ENCODE measurements around the gene LTA.

LTA gene

DNA sequence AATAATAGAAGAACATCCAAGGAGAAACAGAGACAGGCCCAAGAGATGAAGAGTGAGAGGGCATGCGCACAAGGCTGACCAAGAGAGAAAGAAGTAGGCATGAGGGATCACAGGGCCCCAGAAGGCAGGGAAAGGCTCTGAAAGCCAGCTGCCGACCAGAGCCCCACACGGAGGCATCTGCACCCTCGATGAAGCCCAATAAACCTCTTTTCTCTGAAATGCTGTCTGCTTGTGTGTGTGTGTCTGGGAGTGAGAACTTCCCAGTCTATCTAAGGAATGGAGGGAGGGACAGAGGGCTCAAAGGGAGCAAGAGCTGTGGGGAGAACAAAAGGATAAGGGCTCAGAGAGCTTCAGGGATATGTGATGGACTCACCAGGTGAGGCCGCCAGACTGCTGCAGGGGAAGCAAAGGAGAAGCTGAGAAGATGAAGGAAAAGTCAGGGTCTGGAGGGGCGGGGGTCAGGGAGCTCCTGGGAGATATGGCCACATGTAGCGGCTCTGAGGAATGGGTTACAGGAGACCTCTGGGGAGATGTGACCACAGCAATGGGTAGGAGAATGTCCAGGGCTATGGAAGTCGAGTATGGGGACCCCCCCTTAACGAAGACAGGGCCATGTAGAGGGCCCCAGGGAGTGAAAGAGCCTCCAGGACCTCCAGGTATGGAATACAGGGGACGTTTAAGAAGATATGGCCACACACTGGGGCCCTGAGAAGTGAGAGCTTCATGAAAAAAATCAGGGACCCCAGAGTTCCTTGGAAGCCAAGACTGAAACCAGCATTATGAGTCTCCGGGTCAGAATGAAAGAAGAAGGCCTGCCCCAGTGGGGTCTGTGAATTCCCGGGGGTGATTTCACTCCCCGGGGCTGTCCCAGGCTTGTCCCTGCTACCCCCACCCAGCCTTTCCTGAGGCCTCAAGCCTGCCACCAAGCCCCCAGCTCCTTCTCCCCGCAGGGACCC, 2.3 kb downstream of the LTA start:
- no peak for DNase-seq

DNA sequence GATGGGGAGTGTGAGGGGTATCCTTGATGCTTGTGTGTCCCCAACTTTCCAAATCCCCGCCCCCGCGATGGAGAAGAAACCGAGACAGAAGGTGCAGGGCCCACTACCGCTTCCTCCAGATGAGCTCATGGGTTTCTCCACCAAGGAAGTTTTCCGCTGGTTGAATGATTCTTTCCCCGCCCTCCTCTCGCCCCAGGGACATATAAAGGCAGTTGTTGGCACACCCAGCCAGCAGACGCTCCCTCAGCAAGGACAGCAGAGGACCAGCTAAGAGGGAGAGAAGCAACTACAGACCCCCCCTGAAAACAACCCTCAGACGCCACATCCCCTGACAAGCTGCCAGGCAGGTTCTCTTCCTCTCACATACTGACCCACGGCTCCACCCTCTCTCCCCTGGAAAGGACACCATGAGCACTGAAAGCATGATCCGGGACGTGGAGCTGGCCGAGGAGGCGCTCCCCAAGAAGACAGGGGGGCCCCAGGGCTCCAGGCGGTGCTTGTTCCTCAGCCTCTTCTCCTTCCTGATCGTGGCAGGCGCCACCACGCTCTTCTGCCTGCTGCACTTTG, 3.3 kb downstream of the LTA start, which contains the start of gene TNF:
TNF (plus strand) TSS at position 231 of the 567 bp plus-strand sequence; CDS start at position 408, 177 bp downstream.
- no peak for DNase-seq

DNA sequence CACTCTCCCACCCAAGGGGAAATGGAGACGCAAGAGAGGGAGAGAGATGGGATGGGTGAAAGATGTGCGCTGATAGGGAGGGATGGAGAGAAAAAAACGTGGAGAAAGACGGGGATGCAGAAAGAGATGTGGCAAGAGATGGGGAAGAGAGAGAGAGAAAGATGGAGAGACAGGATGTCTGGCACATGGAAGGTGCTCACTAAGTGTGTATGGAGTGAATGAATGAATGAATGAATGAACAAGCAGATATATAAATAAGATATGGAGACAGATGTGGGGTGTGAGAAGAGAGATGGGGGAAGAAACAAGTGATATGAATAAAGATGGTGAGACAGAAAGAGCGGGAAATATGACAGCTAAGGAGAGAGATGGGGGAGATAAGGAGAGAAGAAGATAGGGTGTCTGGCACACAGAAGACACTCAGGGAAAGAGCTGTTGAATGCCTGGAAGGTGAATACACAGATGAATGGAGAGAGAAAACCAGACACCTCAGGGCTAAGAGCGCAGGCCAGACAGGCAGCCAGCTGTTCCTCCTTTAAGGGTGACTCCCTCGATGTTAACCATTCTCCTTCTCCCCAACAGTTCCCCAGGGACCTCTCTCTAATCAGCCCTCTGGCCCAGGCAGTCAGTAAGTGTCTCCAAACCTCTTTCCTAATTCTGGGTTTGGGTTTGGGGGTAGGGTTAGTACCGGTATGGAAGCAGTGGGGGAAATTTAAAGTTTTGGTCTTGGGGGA, 4.0 kb downstream of the LTA start:
- no peak for DNase-seq

DNA sequence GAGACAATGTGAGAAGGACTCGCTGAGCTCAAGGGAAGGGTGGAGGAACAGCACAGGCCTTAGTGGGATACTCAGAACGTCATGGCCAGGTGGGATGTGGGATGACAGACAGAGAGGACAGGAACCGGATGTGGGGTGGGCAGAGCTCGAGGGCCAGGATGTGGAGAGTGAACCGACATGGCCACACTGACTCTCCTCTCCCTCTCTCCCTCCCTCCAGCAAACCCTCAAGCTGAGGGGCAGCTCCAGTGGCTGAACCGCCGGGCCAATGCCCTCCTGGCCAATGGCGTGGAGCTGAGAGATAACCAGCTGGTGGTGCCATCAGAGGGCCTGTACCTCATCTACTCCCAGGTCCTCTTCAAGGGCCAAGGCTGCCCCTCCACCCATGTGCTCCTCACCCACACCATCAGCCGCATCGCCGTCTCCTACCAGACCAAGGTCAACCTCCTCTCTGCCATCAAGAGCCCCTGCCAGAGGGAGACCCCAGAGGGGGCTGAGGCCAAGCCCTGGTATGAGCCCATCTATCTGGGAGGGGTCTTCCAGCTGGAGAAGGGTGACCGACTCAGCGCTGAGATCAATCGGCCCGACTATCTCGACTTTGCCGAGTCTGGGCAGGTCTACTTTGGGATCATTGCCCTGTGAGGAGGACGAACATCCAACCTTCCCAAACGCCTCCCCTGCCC, 4.9 kb downstream of the LTA start:
- no peak for DNase-seq

DNA sequence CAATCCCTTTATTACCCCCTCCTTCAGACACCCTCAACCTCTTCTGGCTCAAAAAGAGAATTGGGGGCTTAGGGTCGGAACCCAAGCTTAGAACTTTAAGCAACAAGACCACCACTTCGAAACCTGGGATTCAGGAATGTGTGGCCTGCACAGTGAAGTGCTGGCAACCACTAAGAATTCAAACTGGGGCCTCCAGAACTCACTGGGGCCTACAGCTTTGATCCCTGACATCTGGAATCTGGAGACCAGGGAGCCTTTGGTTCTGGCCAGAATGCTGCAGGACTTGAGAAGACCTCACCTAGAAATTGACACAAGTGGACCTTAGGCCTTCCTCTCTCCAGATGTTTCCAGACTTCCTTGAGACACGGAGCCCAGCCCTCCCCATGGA, 5.5 kb downstream of the LTA start:
- DNase-seq: no peak

DNA sequence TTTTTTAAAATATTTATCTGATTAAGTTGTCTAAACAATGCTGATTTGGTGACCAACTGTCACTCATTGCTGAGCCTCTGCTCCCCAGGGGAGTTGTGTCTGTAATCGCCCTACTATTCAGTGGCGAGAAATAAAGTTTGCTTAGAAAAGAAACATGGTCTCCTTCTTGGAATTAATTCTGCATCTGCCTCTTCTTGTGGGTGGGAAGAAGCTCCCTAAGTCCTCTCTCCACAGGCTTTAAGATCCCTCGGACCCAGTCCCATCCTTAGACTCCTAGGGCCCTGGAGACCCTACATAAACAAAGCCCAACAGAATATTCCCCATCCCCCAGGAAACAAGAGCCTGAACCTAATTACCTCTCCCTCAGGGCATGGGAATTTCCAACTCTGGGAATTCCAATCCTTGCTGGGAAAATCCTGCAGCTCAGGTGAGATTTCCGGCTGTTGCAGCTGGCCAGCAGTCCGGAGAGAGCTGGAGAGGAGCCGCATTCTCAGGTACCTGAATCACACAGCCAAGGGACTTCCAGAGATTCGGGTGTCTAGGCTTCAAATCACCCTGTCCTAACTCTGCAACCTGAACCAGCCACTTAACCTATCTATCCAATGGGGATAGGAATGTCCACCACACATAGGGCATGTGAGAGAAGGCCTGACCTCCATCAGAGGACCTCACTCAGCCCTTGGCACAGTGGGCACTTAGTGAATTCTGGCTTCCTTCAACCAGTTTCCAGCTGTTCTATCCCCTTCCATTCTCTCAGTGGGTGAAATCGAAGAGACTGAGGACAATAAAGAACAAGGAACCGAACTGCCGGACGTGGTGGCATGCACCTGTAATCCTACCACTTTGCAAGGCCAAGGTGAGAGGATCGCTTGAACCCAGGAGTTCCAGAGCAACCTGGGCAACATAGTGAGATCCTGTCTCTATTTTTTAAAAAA, 6.4 kb downstream of the LTA start:
- no peak for DNase-seq

DNA sequence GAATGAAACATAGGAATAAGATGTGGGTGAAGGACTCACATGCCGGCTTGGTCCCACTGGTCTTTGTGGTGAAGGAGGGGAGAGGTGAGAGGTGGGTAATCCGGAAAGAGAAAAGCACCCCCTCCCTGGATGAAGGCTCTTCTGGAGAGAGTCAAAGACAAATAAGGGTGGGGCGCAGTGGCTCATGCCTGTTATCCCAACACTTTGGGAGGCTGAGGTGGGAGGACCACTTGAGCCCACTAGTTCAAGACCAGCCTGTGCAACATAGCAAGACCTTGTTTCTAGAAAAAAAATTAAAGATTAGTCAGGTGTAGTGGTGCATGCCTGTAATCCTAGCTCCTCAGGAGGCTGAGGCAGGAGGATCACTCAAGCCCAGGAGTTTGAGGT, 7.0 kb downstream of the LTA start:
- no peak for DNase-seq

DNA sequence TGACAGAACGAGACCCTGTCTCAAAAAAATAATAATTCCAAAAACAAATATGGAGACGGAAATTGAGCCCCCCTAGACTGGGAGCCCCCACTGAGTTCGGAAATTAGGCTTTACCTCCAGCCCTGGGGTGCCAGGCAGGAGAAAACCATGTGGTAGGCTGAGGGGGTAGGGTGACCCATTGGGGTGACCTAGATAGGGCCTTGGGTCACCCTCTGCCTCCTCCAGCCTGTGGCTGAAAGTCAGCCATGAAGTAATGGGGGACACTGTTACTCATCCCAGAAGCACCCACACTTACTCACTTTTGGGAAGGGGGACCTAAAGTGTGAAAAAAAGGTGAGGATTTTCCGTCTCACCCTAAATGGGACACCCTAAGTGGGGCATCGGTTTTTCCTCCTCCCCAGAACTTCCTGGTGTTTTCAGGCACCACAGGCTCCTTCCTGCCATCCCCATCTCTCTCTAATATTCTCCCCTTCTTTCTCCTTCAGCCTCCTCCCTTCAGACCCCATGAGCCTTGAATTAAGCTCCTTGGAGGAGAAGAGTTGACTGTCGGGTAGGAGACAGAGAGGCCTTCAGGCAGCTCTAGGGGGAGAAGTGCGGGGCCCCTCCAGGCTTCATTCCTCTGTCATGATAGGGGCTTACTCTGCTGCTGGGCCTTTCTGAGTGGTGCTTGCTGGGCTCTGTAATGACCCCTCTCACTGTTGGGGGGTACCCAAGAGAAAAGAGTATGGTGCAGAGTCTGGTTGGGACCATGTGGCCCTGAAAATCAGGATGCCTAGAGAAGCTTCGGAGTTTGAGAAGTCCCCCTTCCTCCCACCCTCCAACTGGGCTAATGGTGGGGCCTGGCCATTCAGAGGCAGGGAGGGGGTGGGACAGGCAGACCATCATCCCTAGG, 7.7 kb downstream of the LTA start:
- no peak for DNase-seq

DNA sequence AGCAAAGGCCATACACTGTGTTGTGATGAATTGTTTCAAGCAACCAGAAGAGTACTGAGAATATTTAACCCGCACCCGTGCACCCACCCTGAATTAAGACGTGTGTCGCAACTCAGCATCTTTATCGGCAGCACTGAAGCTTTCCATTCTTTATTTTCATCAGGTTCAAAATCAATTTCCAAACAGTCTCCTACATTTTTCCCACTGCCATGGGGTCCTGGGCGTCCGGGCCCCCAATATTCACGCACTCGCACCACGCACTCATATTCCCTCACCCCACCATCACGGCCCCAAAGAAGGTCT, 8.3 kb downstream of the LTA start:
- no peak for DNase-seq

DNA sequence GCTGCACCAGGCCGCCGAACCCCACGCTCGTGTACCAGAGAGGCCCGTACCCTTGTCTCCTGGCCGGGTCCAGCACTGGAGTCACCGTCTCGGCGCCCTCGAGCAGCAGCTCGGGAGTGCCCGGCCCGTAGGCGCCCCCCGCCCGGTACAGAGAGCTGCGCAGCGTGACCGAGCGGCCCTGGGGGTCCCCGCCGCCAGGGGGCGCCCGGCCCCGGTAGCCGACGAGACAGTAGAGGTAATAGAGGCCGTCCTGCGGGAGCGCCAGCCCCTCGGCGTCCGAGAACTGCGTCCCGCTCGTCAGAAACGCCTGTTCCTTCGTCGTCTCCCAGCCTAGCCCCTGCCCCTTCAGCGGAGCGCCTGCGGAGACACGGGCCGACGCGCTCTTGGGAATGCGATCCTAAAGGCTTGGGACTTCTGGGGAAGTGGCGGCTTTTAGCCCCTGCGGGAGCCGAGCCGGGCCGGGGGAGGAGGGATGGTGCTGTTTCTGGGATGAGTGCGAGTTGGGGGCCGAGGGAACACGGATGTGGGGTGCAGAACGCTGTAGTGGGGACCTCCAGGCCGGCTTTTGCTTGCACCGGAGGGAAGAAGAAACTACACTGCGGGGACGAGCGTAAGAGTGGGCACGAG, 8.8 kb downstream of the LTA start:
- no peak for DNase-seq

DNA sequence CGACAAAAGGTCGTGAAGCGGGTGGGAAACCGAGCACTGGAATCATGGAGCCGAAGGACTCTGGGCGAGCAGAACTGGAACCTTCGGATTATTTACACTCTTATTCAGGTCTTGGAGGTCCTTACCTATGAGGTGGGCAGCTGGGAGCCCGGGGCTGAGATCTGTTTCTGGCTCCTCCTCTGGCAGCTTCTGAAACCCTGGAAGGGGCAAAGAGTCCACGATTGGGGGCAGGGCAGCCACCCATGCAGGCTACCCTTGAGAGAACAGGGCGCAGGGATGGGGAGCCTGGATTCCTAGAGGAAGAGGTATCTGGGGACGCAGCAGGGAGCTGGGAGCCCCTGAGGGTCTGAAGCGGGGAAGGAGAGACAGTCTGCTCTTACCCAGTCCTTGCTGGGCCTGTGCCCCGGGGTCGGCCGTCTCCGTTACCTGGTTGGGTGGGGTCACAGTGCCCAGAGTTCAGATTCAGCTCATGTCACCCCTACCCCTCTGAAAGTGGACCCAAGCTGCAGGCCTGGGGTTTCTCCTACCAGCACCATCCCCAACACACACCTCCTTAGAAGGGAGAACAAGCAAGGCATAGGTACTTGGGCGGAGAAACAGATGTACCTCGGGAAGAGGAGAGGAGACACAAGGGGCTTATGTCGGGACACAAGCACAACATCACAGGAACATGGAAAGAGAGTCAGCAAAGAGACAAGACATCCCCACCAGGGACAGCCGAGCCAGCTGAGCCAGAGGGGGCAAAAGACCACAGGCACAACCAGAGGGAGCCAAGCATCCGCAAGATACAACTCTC, 9.5 kb downstream of the LTA start:
- DNase-seq: no peak

DNA sequence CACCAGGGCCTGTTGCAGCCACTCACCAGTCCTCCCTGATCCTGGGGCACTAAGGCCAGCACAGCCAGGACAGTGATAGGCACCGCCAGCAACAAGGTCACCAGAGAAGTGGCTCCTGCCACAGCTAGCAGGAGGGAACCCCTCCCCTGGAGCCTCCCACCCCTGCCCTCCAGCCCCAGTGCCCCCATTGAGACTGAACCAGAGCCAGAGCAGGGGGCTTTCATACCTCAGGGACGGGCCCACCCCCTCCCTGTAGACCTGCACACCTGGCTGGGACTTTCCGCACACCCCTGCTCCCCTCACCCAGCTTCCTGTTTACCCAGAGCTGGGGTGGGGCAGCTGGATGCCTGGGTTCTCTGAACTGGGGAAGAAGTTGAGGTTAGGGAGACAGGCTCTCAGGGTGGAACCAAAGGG, 10.1 kb downstream of the LTA start, which contains the start of gene LTB:
LTB (minus strand) TSS at position 195 of the 414 bp plus-strand sequence; CDS start at position 188, 7 bp downstream.
- DNase-seq: no peak

DNA sequence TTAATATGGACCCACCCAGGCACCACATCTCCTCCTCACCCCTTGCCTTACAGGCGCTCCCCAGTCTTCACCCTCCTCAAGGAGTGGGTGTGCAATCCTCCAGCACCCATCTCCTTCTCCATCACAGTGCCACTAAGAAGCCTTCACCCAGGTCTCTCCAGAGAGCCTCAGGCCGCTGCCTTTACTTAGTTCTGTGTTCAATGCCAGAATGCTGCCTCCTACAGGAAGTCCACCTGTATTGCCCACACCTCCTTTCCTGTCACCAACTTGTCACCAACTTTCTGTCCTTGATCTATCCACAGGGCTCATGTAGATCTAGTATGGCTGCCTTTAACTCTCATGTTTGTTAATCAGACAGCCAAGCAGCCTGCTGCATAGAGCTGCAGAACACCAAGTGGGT, 13.4 kb downstream of the LTA start:
- DNase-seq: no peak

DNA sequence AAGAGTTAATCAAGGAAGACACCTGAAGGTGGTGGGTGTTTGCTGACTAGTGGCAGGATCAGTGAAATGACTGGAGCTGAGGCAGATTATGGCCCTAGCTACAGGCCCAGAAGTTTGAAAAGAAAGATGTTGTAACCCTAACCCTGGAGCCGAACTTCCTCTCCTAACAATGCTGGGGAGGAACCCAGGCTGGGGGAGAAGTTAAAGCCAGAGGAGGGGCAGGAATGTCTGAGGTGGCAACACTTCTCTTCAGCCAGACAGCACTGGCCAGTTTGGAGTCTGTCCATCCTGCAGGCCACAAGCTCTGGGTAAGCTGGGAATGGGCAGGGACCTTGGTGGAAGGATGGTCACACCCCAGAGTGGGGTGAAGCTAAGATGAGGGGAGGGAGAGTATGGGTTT, 13.9 kb downstream of the LTA start, which contains the start of gene LST1:
LST1 (plus strand) TSS at position 270 of the 400 bp plus-strand sequence. CDS start 1,023 bp downstream, outside the sequence.
- DNase-seq: no peak

DNA sequence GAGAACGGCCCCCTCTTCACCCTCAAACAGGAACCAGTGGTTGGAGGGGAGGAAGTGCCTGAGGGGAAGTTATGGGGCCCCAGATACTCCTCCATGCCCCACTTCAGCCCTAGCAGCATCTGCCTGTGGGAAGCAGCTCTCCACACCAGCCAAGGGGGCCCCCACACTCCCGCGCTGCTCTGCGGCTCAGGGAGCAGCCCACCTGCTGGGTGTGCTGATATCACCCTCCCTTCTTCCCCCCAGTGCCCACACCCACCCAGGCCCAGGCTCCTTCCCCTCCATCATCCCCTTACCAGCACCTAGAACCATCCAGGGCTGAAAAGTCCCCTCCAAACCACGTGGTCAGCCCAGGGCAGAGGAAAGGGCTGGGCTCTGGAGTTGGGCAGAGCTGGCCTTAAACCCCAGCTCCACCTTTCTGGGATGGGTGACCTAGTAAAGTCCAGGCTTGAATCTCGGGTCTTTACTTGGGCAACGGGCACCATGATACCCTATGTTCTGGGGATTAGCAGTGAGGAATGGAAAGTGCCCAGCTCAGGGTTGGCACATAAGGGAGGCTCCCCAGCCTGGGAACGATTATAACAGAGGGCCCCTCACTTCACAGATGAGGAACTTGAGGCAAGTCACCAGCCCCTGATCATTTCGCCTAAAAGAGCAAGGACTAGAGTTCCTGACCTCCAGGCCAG, 14.7 kb downstream of the LTA start:
- no peak for DNase-seq

DNA sequence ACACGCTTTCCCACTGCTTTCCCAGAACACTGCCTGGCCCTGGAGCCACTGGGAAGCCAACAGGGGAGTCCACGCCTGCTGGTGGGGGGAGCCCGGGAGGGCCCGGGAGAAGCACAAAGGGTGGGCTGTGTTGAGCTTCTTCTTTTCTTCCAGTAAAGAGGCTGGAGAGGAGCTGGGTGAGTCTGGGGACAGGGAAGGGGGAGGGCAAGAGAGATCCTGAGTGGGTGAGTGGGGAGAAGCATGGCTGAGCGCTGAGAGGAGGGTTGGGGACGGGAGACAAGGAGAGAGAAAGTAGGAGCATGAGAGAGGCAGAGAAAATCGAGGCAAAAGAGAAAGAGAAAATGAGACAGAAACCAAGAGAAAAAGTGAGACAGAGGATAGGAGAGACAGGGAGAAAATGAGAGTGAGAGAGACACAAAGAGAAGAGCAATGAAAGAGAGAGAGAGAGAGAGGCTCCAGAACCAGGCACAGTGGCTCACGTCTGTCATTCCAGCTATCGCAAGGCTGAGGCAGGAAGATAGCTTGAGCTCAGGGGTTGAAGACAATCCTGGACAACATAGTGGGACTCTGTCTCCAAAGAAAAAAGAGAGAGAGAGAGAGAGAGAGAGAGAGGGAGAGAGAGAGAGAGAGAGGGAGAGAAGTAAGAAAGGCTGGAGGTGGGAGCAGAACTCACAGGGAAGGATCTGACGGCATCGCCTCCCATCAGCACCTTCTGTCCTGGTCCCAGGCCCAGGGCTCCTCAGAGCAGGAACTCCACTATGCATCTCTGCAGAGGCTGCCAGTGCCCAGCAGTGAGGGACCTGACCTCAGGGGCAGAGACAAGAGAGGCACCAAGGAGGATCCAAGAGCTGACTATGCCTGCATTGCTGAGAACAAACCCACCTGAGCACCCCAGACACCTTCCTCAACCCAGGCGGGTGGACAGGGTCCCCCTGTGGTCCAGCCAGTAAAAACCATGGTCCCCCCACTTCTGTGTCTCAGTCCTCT, 16.0 kb downstream of the LTA start:
- DNase-seq: no peak

DNA sequence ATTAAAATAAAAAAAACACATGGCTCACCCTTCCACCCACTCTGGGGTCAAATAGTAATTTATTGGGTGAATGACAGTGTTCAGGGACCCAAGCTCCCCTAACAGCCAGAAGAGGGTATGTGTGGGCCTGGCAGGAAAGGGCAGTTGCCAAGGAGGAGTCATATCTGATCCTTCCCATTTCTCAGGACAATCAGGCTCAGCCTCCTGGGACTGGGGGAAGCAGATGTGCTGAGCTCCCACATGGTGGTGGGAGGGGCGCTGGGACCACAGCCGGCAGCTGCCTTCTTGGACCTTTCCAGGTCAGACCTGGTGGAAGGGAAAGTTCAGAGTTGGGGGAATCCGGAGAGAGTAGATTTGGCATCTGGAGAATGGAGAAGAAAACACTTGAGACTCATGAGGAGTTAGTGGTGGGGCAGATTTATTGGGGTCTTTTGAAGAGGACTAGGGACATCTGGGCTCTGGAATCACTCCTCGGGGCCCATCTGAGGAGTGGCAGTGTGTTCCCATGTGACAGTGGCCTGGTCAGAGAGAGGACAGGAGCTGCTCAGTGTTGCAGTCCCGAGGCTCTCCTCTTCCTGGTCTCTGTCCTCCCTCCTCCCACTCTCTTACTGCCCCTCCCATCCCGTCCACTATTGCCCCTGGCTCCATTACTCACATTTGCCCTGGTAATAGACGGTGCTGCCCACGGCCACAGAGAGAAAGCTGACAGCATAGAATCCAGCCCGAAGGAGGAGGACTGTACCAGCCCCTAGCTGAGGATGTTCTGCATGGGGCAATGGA, 17.0 kb downstream of the LTA start:
- DNase-seq: no peak

All from cortex of kidney (tissue), 1 donor.